GM18907 (cell line): ENCODE measurements around the gene PEX26.
A peak's percentile ranks its signal among the peaks of the same experiment; 100 is the strongest.
"Not testable (repeated sequence)": the region's sequence is repeated elsewhere in the genome, so short reads cannot be mapped to it uniquely, and the experiment has no call there.

Experiments
- ATAC-seq: cut with Tn5 transposase; IDR thresholded peaks from one replicate; pipeline ENCODE4 v1.9.1; 2021; ENCODE audit warnings: mild to moderate bottlenecking, moderate library complexity; ENCODE audit not compliant: unreplicated experiment

PEX26 gene

DNA sequence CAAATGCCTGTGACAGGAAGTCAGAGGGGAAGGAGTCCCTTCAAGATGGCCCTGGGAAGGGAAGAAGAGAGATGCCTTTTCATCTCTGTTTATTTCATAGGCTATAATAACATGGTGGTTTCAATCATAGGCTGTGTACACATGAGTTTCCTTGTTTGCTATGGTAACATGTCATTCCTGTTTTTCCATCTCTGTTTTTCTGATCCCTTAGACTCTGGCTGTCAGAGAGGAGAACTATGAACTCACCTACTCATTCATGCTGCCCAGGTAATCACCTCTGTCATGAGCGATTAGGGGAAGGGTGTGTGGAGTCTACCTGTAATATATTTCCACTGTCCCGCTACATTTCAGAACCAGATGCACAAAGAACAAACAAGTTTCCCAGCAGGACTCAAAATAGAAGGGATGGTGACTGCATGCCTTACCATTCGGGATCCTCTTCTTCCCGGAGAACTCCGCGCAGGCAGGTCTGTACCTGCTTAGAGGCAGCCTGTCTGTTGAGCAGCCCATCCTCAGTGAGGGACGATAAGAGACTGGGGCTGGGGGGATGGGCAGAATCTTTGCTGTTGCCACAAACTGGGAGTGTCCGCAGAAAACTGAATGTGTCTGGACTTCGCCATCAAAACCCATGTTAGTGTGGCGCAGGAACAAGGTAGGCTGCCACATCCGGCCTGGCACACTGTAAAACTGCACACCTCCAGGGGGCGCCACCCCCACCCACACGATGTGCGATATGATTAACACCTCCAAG is 7.1 kb upstream of the PEX26 start:
- no peak for ATAC-seq

DNA sequence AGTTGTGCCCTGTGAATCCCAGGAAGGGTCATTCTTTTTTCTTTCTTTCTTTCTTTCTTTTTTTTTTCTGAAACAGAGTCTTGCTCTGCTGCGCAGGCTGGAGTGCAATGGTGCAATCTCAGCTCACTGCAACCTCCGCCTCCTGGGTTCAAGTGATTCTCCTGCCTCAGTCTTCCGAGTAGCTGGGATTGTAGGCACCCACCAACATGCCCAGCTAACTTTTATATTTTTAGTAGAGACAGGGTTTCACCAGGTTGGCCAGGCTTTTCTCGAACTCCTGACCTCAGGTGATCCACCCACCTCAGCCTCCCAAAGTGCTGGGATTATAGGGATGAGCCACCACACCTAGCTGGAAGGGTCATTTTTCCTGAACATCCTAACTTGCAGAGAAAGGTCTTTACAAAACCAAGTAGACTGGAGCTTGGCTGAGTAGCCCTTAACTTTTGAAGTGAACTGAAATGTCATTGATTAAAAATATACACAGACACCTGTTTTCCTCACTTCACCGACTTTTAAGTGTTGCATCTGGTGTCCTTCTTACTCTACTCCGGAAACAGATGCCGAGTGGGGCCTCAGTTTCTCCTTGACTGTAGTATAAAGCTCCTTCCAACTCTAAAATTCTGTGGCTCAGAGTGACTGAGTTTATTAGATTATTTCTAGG is 6.4 kb upstream of the PEX26 start:
- not testable (repeated sequence) for ATAC-seq

DNA sequence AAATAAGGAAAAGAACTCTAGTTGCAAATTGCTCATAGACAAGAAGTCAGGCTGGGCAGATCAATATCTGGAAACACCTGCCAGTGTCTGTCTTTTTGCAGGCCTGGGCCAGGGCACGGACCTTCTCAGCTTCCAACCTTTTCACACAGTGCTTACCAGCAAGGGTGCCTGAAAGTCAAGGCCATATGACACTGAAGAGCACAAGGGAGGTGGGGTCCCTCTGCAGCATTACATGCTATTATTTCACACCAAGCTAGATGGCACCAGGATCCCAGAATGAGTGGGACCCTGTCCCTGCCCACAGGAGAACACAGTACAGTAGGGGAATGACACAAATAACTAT is 5.9 kb upstream of the PEX26 start:
- ATAC-seq = no peak

DNA sequence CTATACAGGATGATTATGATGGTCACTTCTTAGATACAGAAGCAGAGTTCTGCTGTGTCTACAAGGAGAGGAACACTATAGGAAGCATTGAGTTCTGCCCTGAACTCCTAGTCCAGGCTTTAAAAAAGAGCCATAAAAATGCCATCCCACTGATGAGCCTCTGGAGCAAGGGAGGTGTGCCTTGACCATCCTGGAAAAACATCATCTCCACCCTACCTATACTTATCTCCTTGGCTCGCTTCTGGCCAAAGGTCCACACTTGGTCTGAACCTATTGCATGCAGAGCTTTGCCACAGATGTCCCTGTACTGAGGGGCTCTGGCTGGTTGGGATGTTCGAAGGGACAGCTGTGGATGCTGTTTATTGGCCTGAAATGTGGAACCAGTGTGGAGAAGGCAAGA is 4.3 kb upstream of the PEX26 start:
- no peak for ATAC-seq

DNA sequence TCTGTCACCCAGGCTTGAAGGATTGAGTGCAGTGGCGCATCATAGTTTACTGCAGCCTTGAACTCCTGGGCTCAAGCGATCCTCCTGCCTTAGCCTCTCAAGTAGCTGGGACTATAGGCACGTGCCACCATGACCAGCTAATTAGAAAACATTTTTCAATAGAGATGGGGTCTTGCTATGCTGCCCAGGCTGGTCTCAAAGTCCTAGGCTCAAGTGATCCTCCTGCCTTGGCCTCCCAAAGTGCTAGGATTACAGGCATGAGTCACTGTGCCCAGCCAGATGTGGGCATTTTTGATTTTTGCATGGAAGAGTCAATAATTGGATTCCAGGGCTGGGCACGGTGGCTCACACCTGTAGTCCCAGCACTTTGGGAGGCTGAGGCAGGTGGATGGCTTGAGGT is 3.9 kb upstream of the PEX26 start:
- not testable (repeated sequence) for ATAC-seq

DNA sequence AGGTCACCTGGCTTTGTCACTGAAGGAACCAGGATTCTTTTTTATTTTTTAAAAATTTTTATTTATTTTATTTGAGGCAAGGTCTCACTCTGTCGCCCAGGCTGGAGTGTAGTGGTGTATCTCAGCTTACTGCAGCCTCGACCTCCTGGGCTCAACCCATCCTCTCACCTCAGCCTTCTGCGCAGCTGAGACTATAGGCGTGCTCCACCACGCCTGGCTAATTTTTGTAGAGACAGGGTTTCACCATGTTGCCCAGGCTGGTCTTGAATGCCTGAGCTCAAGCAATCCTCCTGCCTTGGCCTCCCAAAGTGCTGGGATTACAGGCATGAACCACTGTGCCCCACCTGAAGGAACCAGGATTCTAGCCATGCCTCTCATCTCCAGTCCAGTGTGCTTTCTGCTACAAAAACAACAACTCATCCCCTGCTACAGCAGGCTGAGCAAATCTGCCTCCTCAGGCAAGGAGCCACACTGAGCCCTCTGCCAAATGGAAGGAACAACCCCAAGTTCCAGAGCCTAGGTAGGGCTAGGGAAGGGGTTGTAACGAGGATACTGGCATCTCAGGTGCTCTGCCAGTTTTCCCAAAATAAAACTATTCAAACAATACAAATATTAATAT is 2.6 kb upstream of the PEX26 start:
- no peak for ATAC-seq

DNA sequence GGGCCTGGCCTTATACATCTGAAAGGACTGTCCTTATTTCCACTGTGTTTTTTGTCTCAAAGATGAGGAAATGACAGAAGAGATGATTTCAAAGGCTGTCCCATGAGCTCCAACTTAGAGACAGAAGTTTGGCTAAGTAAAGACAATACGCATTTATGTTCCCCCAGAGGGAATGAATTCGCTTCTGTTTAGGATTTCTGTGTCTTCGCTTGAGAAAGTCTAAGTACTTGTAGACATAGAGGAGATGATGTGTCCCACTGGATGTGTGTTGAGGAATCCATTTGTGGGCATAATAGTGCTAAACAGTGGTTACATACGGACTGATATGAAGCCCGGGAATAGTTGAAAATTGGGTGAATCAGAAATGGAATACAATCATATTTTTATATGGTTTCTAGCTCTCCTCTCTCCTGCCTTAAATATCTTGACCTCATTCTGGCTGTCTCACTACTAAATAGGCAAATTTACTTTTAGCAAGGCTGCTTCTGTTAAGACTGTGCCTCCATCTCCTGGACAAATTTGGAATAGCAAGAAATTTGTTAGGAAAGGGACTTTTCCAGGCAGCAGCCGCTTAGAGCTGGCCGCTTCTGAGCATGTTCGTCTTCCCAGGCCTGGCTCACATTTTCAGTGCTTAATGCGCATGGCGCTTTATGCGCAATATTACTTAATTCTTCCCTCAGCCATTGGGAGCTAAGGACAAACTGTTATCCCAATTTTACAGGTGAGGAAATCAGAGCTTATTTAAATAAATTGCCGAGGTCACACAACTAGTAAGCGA is 1.9 kb upstream of the PEX26 start:
- no peak for ATAC-seq

DNA sequence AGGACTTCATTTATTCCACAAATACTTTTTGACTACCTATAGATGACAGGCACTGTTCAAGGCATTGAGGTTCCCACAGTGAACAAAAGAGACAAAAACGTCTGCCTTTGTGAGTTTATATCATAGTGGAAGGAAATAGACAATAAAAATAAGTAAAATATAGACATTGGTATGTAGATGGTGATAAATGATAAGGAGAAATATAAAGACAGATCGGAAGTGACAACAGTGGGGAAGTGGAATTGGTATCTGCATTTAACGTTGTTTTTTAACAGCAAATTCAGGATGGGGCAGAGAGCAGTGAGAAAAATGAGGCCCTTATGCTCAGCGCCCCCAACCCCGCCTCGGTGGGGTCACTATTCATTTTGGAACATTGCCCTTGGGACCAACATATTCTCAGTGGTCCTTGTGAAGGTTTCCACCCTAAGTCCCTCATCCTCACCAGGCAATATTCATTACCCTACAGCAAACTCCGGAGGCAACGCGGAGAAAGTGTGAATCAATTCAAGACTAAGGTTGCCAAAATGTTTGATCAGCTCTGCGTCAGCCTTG is 627 bp upstream of the PEX26 start:
- peak; percentile 2 for ATAC-seq

DNA sequence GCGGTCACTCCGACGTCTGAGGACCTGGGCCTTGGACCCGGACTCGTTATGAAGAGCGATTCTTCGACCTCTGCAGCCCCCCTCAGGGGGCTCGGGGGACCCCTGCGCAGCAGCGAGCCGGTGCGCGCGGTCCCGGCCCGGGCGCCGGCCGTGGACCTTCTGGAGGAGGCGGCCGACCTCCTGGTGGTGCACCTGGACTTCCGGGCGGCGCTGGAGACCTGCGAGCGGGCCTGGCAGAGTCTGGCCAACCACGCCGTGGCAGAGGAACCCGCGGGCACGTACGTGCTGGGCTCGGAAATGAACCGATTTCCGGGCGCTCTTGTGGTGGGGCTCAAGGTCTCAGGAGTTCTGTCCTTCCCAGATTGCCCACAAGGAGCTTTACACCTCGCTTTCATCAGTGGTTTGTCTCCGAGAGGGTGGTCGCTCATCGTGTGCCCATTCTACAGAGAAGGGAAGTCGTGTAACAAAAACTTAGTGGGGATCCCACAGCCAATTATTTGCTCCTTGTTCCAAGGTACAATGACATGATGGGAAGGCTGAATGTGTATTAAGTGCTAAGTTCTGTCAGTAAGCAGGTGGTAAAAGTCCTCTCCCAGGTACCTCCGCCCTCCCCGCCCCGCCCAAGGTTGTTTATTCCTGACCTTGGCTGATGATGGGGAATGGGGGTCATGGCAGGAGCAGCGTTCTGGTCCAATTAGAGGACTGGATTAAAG is 695 bp downstream of the PEX26 start:
- ATAC-seq = peak; percentile 25

DNA sequence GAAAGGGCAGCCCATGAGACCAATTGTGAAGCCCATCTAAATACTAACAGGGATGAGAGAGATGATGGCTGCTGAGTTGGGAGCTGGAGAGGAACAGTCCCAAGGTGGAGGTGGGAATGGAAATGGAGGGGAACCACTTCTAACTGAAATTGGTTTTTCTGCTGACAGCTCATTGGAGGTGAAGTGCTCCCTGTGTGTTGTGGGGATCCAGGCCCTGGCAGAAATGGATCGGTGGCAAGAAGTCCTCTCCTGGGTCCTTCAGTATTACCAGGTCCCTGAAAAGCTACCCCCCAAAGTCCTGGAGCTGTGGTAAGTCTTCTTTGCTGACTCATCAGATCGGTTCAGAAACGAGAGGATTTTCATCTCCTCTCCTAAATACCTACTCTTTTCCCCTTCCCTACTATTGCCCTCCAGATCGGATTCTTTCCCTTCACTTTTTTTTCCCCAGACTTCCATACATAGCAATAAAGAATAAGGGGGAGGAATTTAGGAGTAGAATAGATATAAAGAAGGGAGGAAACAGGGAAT is 2.0 kb downstream of the PEX26 start:
- no peak for ATAC-seq

DNA sequence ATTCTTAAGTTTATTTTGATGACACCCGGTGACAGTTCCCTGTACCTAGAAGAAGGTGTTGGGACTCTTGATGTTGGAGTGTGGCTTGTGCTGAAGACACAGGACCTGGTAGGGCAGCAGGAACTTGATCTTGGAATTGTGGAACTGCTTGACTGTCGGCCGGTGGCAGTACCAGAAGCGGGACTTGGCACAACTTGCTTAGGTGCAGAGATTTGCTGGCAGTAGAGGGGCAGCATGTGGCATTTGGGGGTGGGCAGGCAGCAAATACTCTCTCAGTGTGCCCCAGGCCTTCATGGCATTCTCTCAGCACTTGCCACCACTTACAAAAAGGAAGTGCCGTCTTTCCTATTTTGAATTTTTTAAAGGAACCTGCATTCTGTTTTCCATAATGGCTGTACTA is 3.6 kb downstream of the PEX26 start:
- no peak for ATAC-seq

DNA sequence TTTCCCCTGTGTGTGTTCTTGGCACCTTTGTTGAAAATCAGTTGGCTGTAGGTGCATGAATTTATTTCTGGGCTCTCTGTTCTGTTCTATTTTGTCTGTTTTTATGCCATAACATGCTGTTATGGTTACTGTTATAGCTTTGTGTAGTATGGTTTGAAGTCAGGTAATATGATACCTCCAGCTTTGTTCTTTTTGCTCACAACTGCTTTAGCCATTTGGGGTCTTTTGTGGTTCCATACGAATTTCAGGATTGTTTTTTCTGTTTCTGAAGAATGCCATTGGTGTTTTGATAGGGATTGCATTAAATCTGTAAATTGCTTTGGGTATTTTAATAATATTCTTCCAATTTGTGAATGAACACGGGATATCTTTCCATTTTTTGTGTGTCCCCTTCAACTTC is 4.7 kb downstream of the PEX26 start:
- ATAC-seq = no peak

DNA sequence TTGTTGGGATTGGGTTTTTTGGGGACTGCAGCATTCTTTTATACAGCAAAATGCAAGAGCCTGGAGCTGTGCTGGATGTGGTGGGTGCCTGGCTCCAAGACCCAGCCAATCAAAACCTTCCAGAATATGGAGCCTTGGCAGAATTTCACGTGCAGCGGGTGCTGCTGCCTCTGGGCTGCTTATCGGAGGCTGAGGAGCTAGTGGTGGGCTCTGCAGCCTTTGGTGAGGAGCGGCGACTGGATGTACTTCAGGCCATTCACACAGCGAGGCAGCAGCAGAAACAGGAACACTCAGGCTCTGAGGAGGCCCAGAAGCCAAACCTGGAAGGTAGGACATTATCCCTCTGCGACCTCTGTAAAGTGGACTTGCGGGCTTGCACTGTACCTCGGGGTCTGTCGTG is 5.6 kb downstream of the PEX26 start:
- no peak for ATAC-seq

DNA sequence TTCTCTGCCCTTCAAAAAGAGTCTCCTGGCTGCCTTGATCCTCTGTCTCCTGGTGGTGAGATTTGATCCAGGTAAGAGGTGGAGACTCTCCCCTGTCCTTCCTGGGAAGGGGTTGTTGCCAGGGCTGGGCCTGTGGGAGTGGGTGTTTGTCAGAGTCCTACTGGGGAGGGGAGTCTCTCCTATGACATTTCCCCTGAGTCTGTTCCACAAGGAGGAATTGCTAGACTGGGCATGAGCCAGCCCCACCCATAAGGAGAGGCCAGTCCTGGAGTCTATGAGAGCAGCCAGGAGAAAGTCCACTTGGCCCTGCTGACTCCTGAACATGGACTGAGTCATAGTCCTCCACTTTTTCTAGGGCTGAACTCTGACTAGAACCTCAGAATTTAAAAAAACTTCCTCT is 7.4 kb downstream of the PEX26 start:
- no peak for ATAC-seq

DNA sequence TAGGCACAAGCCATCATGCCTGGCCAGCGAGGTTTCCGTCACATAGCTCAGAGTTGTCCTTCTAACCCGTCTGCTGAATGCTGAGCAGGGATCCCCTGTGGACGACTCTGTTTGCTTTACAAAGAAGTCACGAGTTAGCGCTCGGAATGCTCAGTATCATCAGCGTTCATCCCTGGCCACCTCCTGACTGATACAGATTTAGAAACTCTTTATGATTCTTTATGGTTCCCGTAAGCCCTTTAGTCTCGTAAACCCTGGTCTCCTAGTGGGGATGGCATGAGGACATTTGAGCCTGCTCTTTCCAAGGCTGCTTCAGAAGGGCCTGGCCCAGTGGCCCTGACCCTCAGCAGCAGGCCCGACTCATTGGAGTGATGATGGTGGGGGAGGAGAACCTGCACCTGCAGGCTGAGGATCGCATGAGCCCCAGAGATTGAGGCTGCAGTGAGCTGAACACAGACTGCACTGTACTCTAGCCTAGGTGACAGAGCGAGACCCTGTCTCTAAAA is 9.6 kb downstream of the PEX26 start:
- no peak for ATAC-seq

DNA sequence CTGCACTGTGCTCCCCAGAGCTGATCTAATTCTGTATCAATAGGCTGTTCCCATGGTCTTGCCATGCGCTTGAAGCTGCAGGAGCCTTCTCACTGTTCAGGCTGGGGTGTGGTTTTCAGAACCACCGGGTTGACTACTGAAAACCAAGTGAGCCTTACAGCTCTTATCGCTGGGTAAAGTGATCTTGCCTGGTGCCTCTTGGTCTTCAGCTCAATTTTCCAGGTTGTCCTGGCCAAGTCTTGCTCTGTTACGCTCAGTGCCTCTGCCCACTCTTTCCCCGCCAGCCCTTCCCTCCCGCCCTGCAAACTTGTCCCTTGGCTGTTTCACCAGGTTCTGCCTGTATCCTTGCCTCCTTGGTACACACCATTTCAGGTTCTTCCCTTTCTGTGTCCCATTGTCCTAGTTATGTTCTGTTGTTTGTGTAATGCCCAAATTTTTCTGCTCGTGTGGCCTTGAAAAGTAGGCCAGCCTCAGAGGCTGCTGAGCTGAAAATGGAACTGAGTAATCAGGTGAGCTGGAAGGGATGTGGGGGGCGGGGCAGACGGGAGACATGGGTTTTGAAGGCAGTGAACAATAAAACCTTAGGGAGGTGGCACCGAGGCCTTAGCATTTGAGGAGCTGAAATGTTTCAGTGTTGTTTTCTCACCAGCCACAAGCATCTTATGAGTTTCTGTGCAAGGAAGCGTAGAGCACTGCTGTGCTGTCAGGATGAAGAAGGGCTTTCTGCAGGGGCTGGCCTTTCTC is 11.2 kb downstream of the PEX26 start:
- no peak for ATAC-seq

DNA sequence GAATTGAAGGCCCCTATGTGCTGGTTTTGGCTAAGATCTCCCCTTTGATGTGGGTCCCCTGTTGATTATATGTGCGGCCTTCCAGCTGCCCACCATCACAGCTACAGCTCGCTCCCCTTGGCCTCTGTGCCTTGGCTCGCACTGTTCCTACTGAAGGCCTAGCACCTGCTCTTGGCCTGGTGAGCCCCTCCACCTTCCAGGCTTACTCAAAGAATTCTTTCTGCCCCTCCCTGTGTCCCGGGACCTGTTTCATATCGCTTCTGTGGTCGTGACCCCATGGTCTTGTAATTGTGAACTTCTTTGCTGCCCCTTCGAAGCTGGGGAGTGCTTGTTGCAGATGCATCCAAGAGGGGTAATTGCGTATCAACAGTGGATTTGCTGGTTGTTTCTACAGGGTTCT is 12.5 kb downstream of the PEX26 start:
- ATAC-seq = no peak

DNA sequence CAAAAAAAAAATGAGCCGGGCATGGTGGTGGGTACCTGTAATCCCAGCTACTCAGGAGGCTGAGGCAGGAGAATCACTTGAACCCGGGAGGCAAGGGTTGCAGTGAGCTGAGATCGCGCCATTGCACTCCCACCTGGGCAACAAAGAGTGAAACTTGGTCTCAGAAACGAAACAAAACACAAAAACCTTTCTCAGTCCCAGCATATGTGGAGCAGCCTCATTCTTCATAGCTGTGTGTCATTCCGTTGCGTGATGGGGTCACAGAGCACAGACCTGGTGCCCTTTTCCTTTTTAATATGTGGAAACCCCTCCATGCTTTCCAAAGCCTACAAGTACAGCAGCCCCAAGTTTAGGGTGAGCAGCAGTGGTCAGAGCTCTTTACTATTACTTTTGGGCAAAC is 13.7 kb downstream of the PEX26 start:
- ATAC-seq = no peak

DNA sequence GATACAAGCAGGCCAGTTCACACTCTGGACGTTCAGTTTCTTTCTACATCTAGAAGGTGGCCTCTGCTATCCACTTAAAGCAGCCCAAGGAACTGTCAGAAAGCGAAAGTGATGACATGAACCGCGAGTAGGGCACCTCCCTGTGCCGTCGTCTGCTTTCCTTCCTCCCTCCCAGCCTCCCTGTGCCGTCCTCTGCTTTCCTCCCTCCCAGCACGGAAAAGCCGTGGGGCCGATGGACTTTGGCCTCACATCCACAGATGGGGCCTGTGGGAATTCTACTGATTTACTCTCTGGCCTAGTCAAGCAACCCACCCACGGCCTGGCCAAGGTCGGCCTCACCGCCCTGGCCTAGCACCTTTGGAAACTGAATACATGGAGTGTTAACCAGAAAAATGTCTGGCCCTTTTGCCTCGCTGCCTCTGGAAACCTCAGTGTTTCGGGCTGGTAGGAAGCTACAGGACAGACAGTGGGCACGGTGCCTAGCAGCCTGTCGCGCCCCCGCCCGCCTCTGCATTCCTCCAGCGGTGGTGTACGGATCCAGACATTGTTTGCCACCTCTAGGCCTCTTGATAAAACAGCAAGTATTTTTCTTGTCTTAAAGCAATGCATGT is 14.2 kb downstream of the PEX26 start:
- no peak for ATAC-seq
